HCT116 (cell line): ENCODE results near the gene C4orf50. TPM values are rescaled to one million over a fixed set of nuclear protein-coding genes. Genes with fewer than 3 reads are reported as not detected.

Experiments used
- ATAC-seq: fragments of 200-7000 bp; cut with Tn5 transposase; 2 replicates; pipeline ENCODE4 v1.9.1; 2020; ENCODE audit warnings: mild to moderate bottlenecking, moderate library complexity
- BruUV-seq: library from RNA; stranded (reverse); fragments of 400-500 nt; replicated peaks from 2 replicates; lab custom pipeline; 2021; lab: Mats Ljungman, UMichigan
- CTCF ChIA-PET: fragments of 300-600 bp; sonication (Branson Sonifier 250); formaldehyde crosslinking; loops from one replicate; lab custom pipeline; 2021; ENCODE audit warnings: antibody characterized with exemption; lab: Charles Lee
- POLR2A ChIA-PET: fragments of 300-600, 350-600 bp; sonication (Branson Sonifier 250); formaldehyde crosslinking; loops from one replicate; lab custom pipeline; 2021; ENCODE audit warnings: antibody characterized with exemption; lab: Charles Lee
- RAD21 ChIA-PET, 2 experiments: fragments of 300-600 bp; sonication (Branson Sonifier 250); formaldehyde crosslinking; loops; one replicate each; lab custom pipeline; 2023; ENCODE audit warnings: low total read pairs in 2 of 2; ENCODE audit not compliant: uncharacterized antibody in 2 of 2, unreplicated experiment in 2 of 2, low non-redundant PET in 1 of 2; lab: Charles Lee
- DNase-seq: peaks from one replicate; pipeline ENCODE4 v3.0.0-alpha.2; 2010; ENCODE audit warnings: low read depth, low spot score
- H2AFZ ChIP-seq: fragments of 200-600 bp; shearing (Covaris generic), sonication (generic); 2 replicates; pipeline ENCODE4 v1.6.1; 2017; ENCODE audit warnings: low read depth, mixed run types, mixed read lengths, antibody characterized with exemption, low read length; ENCODE audit not compliant: poor library complexity, severe bottlenecking
- H3K27ac ChIP-seq: 2 replicates; pipeline ENCODE4 v1.5.1; 2012; ENCODE audit warnings: low read depth, low read length
- H3K27me3 ChIP-seq: fragments of 200-600 bp; sonication (generic); 2 replicates; pipeline ENCODE4 v1.6.1; 2016; ENCODE audit warnings: mixed run types, low read length, mixed read lengths; ENCODE audit not compliant: insufficient read depth
- H3K36me3 ChIP-seq, 2 experiments: fragments of 200-500 bp in 1 of 2; fragments of 200-600 bp in 1 of 2; sonication (Bioruptor generic) in 1 of 2; sonication (generic) in 1 of 2; 2 replicates each; pipeline versions ENCODE4 v1.5.1 to v1.6.1; 2014 to 2016; ENCODE audit warnings: low read length in 2 of 2, inconsistent platforms in 1 of 2, mixed read lengths in 1 of 2, mixed run types in 1 of 2; ENCODE audit not compliant: insufficient read depth in 2 of 2, control insufficient read depth in 1 of 2
- H3K4me1 ChIP-seq, 2 experiments: fragments of 200-600 bp in 1 of 2; sonication (generic) in 1 of 2; 2 replicates each; pipeline versions ENCODE4 v1.5.1 to v1.6.1; 2012 to 2017; ENCODE audit warnings: low read length in 2 of 2, inconsistent platforms in 1 of 2, mild to moderate bottlenecking in 1 of 2, mixed read lengths in 1 of 2, mixed run types in 1 of 2, moderate library complexity in 1 of 2; ENCODE audit not compliant: insufficient read depth in 2 of 2, control insufficient read depth in 1 of 2
- H3K4me2 ChIP-seq: fragments of 200-600 bp; sonication (generic); 2 replicates; pipeline ENCODE4 v1.6.1; 2017; ENCODE audit warnings: mixed run types, low read length, mixed read lengths
- H3K4me3 ChIP-seq, 2 experiments: fragments of 200-600 bp in 1 of 2; sonication (generic) in 1 of 2; replicated peaks in 1 of 2; 2 replicates each; pipeline ENCODE4 v1.5.1; 2011 to 2016; ENCODE audit warnings: low read length in 2 of 2, control low read depth in 1 of 2, low read depth in 1 of 2, mild to moderate bottlenecking in 1 of 2, mixed read lengths in 1 of 2, mixed run types in 1 of 2
- H3K79me2 ChIP-seq: fragments of 200-600 bp; sonication (generic); 2 replicates; pipeline ENCODE4 v1.6.1; 2017; ENCODE audit warnings: mild to moderate bottlenecking, mixed run types, low read length, moderate library complexity, mixed read lengths; ENCODE audit not compliant: insufficient read depth
- H3K9ac ChIP-seq: fragments of 200-600 bp; sonication (generic); 2 replicates; pipeline ENCODE4 v1.6.1; 2016; ENCODE audit warnings: low read length, mixed read lengths
- H3K9me2 ChIP-seq: fragments of 200-600 bp; sonication (generic), shearing (Covaris generic); 2 replicates; pipeline ENCODE4 v1.6.1; 2017; ENCODE audit warnings: mixed run types, mild to moderate bottlenecking, moderate library complexity; ENCODE audit not compliant: insufficient read depth
- H3K9me3 ChIP-seq, 2 experiments: fragments of 200-500 bp in 1 of 2; fragments of 200-600 bp in 1 of 2; sonication (Bioruptor generic) in 1 of 2; sonication (generic) in 1 of 2; 2 replicates each; pipeline ENCODE4 v1.6.1; 2014 to 2017; ENCODE audit warnings: low read length in 2 of 2, mixed read lengths in 2 of 2, inconsistent platforms in 1 of 2, low read depth in 1 of 2, mild to moderate bottlenecking in 1 of 2, mixed run types in 1 of 2, moderate library complexity in 1 of 2; ENCODE audit not compliant: control insufficient read depth in 1 of 2, insufficient read depth in 1 of 2
- H4K20me1 ChIP-seq: fragments of 200-600 bp; sonication (generic), shearing (Covaris generic); 2 replicates; pipeline ENCODE4 v1.6.1; 2017; ENCODE audit warnings: mixed run types, mild to moderate bottlenecking, moderate library complexity; ENCODE audit not compliant: insufficient read depth
- CBX3 ChIP-seq: IDR thresholded peaks from 2 replicates; pipeline ENCODE4 v1.6.1; 2012; ENCODE audit warnings: low read depth
- EZH2 ChIP-seq: fragments of 200-600 bp; sonication (generic); IDR thresholded peaks from 2 replicates; pipeline ENCODE4 v1.6.1; 2017; ENCODE audit warnings: antibody characterized with exemption, mixed run types
- EZH2phosphoT487 ChIP-seq: fragments of 200-600 bp; IDR thresholded peaks from 2 replicates; pipeline ENCODE4 v1.6.1; 2018; ENCODE audit warnings: antibody characterized with exemption, borderline replicate concordance
- FOSL1 ChIP-seq: IDR thresholded peaks from 2 replicates; pipeline ENCODE4 v1.6.1; 2012; ENCODE audit warnings: low read depth
- JUND ChIP-seq: IDR thresholded peaks from 2 replicates; pipeline ENCODE4 v1.6.1; 2012
- POLR2A ChIP-seq: IDR thresholded peaks from 2 replicates; pipeline ENCODE4 v1.7.0; 2011; ENCODE audit warnings: borderline replicate concordance; ENCODE audit not compliant: insufficient read depth, insufficient read length; ENCODE audit errors: extremely low read depth
- RAD21 ChIP-seq: IDR thresholded peaks from 2 replicates; pipeline ENCODE4 v1.6.1; 2012; ENCODE audit warnings: low read depth, mild to moderate bottlenecking
- TCF7L2 ChIP-seq: IDR thresholded peaks from 2 replicates; pipeline ENCODE4 v1.7.0; 2011; ENCODE audit warnings: borderline replicate concordance, inconsistent platforms; ENCODE audit not compliant: insufficient read depth, insufficient read length; ENCODE audit errors: extremely low read depth
- YY1 ChIP-seq: IDR thresholded peaks from 2 replicates; pipeline ENCODE4 v1.6.1; 2011; ENCODE audit warnings: low read length, low read depth, moderate library complexity, mild to moderate bottlenecking; ENCODE audit not compliant: insufficient replicate concordance; ENCODE audit errors: extremely low read depth
- ZFX ChIP-seq: fragments of 450-650 bp; IDR thresholded peaks from 2 replicates; pipeline ENCODE4 v1.6.1; 2017
- ZNF274 ChIP-seq: fragments of 200-500 bp; sonication (Bioruptor generic); IDR thresholded peaks from 2 replicates; pipeline ENCODE4 v1.6.1; 2014; ENCODE audit warnings: mild to moderate bottlenecking, low read depth, low read length, inconsistent platforms
- intact Hi-C: fragments of 100-400 bp; cut with micrococcal nuclease; formaldehyde crosslinking; loops from 2 replicates; pipeline ENCODE4 v1.10.0; 2022
- total RNA-seq: library from RNA; stranded (reverse); gene quantifications from one replicate; pipeline ENCODE4 v1.2.1, GENCODE V29; 2021; ENCODE audit not compliant: unreplicated experiment
- TF ChIP-seq, protein P1 (sequence below): IDR thresholded peaks from 2 replicates; pipeline ENCODE4 v1.6.1; 2011; ENCODE audit warnings: mild to moderate bottlenecking, low read length, moderate library complexity; ENCODE audit not compliant: insufficient replicate concordance; ENCODE audit errors: extremely low read depth
- TF ChIP-seq, protein P2 (sequence below): IDR thresholded peaks from 2 replicates; pipeline ENCODE4 v1.6.1; 2012; ENCODE audit warnings: low read depth
- TF ChIP-seq, protein P3 (sequence below), 3 experiments: fragments of 200-600 bp in 1 of 3; sonication (generic) in 1 of 3; IDR thresholded peaks in 2 of 3; conservative IDR thresholded peaks in 1 of 3; 2 replicates each; pipeline ENCODE4 v1.5.1; 2012 to 2017; ENCODE audit warnings: low read depth in 2 of 3, low read length in 2 of 3, antibody characterized with exemption in 1 of 3, borderline replicate concordance in 1 of 3, control low read depth in 1 of 3, mild to moderate bottlenecking in 1 of 3, mixed read lengths in 1 of 3, mixed run types in 1 of 3, moderate library complexity in 1 of 3; ENCODE audit not compliant: insufficient read depth in 1 of 3

Gene C4orf50
- total RNA-seq, 1 experiment from 2014 or later, result not detected

DNA sequence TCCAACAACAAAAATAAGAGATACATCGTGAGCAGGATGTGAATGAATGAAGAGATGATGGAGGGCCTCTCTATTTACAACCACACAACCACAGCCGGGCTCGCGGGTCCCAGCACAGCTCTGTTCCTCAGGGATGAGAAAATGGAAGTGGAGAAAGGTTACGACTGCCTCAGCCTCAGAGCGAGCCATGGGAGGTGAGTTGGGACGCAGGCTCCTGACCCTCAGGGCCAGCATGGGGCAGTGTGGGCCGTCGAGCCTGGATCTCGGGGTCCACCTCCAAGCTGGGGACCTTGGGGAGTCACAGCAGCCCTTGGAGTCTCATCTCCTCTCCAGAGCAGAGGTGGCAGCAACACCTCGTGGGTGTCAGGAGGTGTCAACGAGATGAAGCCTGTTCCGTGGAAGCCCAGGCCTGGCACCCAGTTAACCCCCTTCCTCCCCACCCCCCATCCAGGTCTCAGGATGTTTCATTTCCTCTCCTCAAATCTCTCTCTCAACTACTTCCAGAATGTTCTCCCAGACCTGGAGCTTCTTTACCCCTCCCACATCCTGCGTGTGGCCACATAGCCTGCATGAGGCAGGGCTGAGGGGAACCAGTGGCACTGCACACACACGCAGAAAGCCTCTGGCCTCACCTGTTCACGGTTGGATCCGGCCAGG lies 25.9 kb downstream of the C4orf50 start:
- ATAC-seq (no peak), DNase-seq (no peak)
- Histone ChIP-seq H3K27ac (no peak overlapping the region), H3K9me3 (no peaks in the 10 kb centered on the region), H3K9me2 (no peaks in the 10 kb centered on the region), H2AFZ (no peak overlapping the region), H3K27me3 (peaks cover 19% of the 10 kb centered on the region), H3K4me1 (peaks cover 0 to 7% of the 10 kb centered on the region in 2 experiments; a peak in 1 of 4 replicates), H4K20me1 (no peaks in the 10 kb centered on the region), H3K4me2 (no peak overlapping the region), H3K36me3 (no peaks in the 10 kb centered on the region), H3K4me3 (no peak overlapping the region), H3K79me2 (no peaks in the 10 kb centered on the region), H3K9ac (no peak overlapping the region)
- ChIA-PET POLR2A (no interaction called here), CTCF (interaction anchor here (0.7 to 1.4 kb wide), 2 partner anchors 171 to 1428 kb away, joined by 3 read pairs; no protein-coding TSS in a partner anchor), RAD21 (no interaction called here)
- TF ChIP-seq JUND, result no peak
- no peak for TF ChIP-seq ZNF274
- TF ChIP-seq, protein P1, sequence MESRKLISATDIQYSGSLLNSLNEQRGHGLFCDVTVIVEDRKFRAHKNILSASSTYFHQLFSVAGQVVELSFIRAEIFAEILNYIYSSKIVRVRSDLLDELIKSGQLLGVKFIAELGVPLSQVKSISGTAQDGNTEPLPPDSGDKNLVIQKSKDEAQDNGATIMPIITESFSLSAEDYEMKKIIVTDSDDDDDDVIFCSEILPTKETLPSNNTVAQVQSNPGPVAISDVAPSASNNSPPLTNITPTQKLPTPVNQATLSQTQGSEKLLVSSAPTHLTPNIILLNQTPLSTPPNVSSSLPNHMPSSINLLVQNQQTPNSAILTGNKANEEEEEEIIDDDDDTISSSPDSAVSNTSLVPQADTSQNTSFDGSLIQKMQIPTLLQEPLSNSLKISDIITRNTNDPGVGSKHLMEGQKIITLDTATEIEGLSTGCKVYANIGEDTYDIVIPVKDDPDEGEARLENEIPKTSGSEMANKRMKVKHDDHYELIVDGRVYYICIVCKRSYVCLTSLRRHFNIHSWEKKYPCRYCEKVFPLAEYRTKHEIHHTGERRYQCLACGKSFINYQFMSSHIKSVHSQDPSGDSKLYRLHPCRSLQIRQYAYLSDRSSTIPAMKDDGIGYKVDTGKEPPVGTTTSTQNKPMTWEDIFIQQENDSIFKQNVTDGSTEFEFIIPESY, result no peak
- no peak for TF ChIP-seq ZFX
- TF ChIP-seq EZH2phosphoT487, result no peak
- no peak for TF ChIP-seq YY1
- no peak for TF ChIP-seq RAD21
- TF ChIP-seq POLR2A, result no peak
- TF ChIP-seq CBX3, result no peak
- TF ChIP-seq, protein P2, sequence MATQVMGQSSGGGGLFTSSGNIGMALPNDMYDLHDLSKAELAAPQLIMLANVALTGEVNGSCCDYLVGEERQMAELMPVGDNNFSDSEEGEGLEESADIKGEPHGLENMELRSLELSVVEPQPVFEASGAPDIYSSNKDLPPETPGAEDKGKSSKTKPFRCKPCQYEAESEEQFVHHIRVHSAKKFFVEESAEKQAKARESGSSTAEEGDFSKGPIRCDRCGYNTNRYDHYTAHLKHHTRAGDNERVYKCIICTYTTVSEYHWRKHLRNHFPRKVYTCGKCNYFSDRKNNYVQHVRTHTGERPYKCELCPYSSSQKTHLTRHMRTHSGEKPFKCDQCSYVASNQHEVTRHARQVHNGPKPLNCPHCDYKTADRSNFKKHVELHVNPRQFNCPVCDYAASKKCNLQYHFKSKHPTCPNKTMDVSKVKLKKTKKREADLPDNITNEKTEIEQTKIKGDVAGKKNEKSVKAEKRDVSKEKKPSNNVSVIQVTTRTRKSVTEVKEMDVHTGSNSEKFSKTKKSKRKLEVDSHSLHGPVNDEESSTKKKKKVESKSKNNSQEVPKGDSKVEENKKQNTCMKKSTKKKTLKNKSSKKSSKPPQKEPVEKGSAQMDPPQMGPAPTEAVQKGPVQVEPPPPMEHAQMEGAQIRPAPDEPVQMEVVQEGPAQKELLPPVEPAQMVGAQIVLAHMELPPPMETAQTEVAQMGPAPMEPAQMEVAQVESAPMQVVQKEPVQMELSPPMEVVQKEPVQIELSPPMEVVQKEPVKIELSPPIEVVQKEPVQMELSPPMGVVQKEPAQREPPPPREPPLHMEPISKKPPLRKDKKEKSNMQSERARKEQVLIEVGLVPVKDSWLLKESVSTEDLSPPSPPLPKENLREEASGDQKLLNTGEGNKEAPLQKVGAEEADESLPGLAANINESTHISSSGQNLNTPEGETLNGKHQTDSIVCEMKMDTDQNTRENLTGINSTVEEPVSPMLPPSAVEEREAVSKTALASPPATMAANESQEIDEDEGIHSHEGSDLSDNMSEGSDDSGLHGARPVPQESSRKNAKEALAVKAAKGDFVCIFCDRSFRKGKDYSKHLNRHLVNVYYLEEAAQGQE, result no peak
- no peak for TF ChIP-seq TCF7L2
- TF ChIP-seq, protein P3, sequence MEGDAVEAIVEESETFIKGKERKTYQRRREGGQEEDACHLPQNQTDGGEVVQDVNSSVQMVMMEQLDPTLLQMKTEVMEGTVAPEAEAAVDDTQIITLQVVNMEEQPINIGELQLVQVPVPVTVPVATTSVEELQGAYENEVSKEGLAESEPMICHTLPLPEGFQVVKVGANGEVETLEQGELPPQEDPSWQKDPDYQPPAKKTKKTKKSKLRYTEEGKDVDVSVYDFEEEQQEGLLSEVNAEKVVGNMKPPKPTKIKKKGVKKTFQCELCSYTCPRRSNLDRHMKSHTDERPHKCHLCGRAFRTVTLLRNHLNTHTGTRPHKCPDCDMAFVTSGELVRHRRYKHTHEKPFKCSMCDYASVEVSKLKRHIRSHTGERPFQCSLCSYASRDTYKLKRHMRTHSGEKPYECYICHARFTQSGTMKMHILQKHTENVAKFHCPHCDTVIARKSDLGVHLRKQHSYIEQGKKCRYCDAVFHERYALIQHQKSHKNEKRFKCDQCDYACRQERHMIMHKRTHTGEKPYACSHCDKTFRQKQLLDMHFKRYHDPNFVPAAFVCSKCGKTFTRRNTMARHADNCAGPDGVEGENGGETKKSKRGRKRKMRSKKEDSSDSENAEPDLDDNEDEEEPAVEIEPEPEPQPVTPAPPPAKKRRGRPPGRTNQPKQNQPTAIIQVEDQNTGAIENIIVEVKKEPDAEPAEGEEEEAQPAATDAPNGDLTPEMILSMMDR (IDR thresholded peaks at IDR 0.05 in 2 of 3, conservative IDR thresholded peaks at IDR 0.05 in 1 of 3; ENCODE audit: borderline replicate concordance in 1 of 3, insufficient read depth in 1 of 3, low read depth in 2 of 3, low read length in 2 of 3), result no peak
- no peak for TF ChIP-seq FOSL1
- no peak for TF ChIP-seq EZH2
- intact Hi-C loops, result no loop called here
- BruUV-seq, result no TSS peak
